Activated T-cell treated with anti-CD3 and anti-CD28 coated beads, Interleukin-2, amount 50 U/mL, for 4 hours (primary cell): ENCODE results near the gene SPATA2. TPM values are rescaled to one million over a fixed set of nuclear protein-coding genes. Genes with fewer than 3 reads are reported as not detected.
"Not testable (repeated sequence)": the region's sequence is repeated elsewhere in the genome, so short reads cannot be mapped to it uniquely, and the experiment has no call there.

Experiments
- ATAC-seq, 2 donors: fragments of 200-7000 bp; cut with Tn5 transposase; one replicate each; pipeline ENCODE4 v1.10.0; 2021
- DNase-seq: peaks from one replicate; pipeline ENCODE4 v3.0.0-alpha.2; 2020
- H3K27me3 Mint-ChIP-seq: one replicate; pipeline ENCODE4 v1.8.0; 2021; ENCODE audit warnings: low read depth, mixed read lengths
- H3K36me3 Mint-ChIP-seq: one replicate; pipeline ENCODE4 v1.8.0; 2022; ENCODE audit warnings: mixed read lengths; ENCODE audit not compliant: insufficient read depth
- H3K4me1 Mint-ChIP-seq: one replicate; pipeline ENCODE4 v1.8.0; 2021; ENCODE audit warnings: low read depth, mixed read lengths
- H3K4me3 Mint-ChIP-seq: one replicate; pipeline ENCODE4 v1.8.0; 2021; ENCODE audit warnings: mild to moderate bottlenecking, moderate library complexity, mixed read lengths
- H3K9me3 Mint-ChIP-seq: one replicate; pipeline ENCODE4 v1.8.0; 2021; ENCODE audit warnings: mixed read lengths
- total RNA-seq, 3 donors: library from RNA; stranded (reverse); gene quantifications; one replicate each; pipeline ENCODE4 v1.2.1, GENCODE V29; 2021

Gene SPATA2
- total RNA-seq, 3 donors from 2014 or later, result 13.3 to 15.0 (median 13.3) TPM

GRCh38 chr20:49871391-49871948, 43.9 kb downstream of the SPATA2 start:
- Mint-ChIP-seq H3K4me1 (peaks cover 2% of the 10 kb centered on the region), H3K9me3 (no peaks in the 10 kb centered on the region), H3K36me3 (peaks cover 23% of the 10 kb centered on the region), H3K4me3 (no peak overlapping the region), H3K27me3 (no peaks in the 10 kb centered on the region)
- ATAC-seq (no peak), DNase-seq (no peak)

DNA sequence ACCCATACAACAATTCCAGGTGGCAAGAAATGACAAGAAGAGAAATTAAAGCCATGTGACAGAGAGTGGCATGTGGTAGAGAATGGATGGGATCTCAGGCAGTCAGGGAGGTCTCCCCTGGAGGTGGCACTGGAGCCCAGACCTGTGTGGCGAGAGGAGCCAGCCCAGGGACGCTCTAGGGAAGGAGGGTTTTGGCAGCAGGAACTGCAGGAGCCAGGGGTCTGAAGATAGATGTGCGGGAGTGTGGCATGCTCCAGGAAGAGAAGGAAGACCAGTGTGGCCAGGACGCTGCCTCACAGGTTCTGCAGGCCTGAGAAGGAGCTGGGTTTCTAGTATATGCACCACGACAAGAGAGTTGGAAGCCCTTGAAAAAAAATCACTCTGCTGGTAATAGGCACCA, 45.1 kb downstream of the SPATA2 start:
- DNase-seq (no peak), ATAC-seq (no peak)
- H3K36me3 Mint-ChIP-seq, result peaks cover 25% of the 10 kb centered on the region
- H3K27me3 Mint-ChIP-seq, result no peaks in the 10 kb centered on the region
- no peak overlapping the region for H3K4me3 Mint-ChIP-seq
- H3K9me3 Mint-ChIP-seq, result no peaks in the 10 kb centered on the region
- peaks cover 3% of the 10 kb centered on the region for H3K4me1 Mint-ChIP-seq

GRCh38 chr20:49868964-49869363, 46.4 kb downstream of the SPATA2 start:
- Mint-ChIP-seq H3K36me3 (peaks cover 31% of the 10 kb centered on the region), H3K4me3 (no peak overlapping the region), H3K9me3 (no peaks in the 10 kb centered on the region), H3K4me1 (peaks cover 3% of the 10 kb centered on the region), H3K27me3 (no peaks in the 10 kb centered on the region)
- DNase-seq (no peak), ATAC-seq (peak in 1 of 2 donors; percentile 52)

DNA sequence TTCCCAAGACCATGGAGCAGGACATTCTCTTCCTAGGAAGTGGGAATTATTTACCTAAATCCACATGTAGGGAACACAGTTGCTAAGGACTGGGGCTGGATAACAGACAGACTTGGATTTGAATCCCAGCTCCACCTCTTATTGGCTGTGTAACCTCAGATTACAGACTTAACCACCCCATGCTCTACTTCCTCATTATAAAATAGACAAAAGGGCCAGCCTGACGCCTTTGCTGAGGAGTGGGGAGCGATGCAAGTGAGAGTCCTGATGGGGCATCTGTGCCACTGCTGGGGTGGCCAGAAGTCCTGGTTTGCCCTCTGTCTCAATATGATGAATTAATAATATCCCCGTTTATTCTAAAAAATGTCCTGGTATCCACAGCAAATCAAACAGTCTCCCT, 46.8 kb downstream of the SPATA2 start:
- no peak for DNase-seq
- Mint-ChIP-seq H3K36me3 (peaks cover 31% of the 10 kb centered on the region), H3K27me3 (no peaks in the 10 kb centered on the region), H3K4me1 (peaks cover 3% of the 10 kb centered on the region), H3K4me3 (no peak overlapping the region), H3K9me3 (no peaks in the 10 kb centered on the region)
- no peak for ATAC-seq

DNA sequence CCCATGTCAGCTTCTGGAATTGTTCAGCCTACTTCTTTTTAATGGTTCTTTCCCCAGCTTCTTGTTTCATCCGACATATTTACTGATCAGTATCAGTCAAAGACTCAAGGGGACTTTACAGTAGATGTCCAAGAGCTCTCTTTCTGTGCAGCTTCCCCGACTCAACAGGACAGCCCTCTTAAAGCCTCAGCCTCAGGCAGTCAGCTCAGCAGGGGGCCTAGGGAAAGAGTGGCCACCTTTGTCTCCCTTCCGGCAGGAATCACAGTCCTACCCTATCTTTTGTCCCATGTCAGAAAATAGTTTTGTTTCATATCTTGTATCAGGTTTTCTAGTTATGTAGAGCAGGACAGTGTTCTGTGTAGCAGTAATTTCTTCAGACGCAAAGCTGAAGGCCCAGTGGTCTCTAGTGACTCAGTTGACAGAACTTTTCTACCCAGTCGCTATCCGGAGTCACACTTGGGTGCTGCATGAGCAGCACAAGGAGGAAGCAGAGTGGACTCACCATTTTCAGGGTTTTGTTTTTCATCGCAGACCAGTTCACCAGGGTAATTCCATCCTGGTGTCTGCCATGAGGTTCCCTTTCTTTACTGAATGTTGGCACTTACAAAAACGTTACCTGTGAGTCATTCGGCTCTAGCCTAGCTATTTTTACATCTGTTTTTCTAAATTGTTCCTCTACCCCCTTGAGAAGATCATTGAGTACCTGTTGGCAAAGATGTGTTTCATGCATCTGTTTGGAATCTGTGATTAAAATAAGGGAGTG, 47.7 kb downstream of the SPATA2 start:
- ATAC-seq (no peak), DNase-seq (no peak)
- Mint-ChIP-seq H3K9me3 (no peaks in the 10 kb centered on the region), H3K36me3 (peaks cover 31% of the 10 kb centered on the region), H3K4me1 (peaks cover 3% of the 10 kb centered on the region), H3K4me3 (no peak overlapping the region), H3K27me3 (no peaks in the 10 kb centered on the region)

- peak in 1 of 2 donors; percentile 25 for ATAC-seq
- peaks cover 34% of the 10 kb centered on the region for H3K36me3 Mint-ChIP-seq
- no peaks in the 10 kb centered on the region for H3K27me3 Mint-ChIP-seq
- peaks cover 3% of the 10 kb centered on the region for H3K4me1 Mint-ChIP-seq
- no peak overlapping the region for H3K4me3 Mint-ChIP-seq
- no peak for DNase-seq
- H3K9me3 Mint-ChIP-seq, result no peaks in the 10 kb centered on the region
Observed at GRCh38 chr20:49866051-49866450, 49.3 kb downstream of the SPATA2 start.

GRCh38 chr20:49865559-49865958, 49.8 kb downstream of the SPATA2 start:
- Mint-ChIP-seq H3K36me3 (peaks cover 39% of the 10 kb centered on the region), H3K9me3 (no peaks in the 10 kb centered on the region), H3K4me1 (peaks cover 3% of the 10 kb centered on the region), H3K4me3 (no peak overlapping the region), H3K27me3 (no peaks in the 10 kb centered on the region)
- ATAC-seq, result no peak
- DNase-seq, result no peak

- Mint-ChIP-seq H3K9me3 (no peaks in the 10 kb centered on the region), H3K36me3 (peaks cover 38% of the 10 kb centered on the region), H3K27me3 (no peaks in the 10 kb centered on the region)
Observed at GRCh38 chr20:49863666-49864065, 51.7 kb downstream of the SPATA2 start.

DNA sequence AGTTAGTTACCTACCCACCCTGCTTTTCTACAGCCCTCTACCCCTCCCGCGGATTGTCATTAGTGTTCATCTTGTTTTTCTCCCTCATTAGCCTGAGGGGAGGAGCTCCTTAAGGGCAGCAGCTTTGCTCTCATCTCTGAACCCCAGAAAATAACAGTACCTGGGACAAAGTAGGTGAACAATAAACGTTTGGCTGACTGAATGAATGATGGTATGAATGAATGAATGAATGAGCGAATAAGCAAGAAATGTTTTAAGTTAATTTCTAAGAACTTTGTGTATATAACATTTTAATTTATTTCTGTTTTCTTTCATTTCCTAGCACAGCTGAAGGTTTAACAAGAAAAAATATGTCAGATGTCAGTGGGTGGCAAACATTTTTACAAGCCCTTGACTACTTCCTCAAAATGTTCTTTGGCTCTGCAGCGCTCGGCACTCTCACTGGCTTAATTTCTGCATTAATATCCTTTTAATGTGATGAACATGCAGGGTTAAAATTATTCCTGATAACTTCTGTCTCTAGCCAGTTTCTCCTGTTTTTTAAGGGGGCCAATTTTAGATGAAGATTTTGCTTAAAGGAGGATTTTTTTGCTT, 52.6 kb downstream of the SPATA2 start:
- Mint-ChIP-seq H3K9me3 (no peaks in the 10 kb centered on the region), H3K4me3 (no peak overlapping the region), H3K36me3 (peaks cover 37% of the 10 kb centered on the region), H3K4me1 (peaks cover 3% of the 10 kb centered on the region), H3K27me3 (no peaks in the 10 kb centered on the region)
- DNase-seq (no peak), ATAC-seq (no peak)

More at GRCh38 chr20:49863666-49864065, 51.7 kb downstream of the SPATA2 start:
- DNase-seq (no peak), ATAC-seq (no peak)
- H3K4me1 Mint-ChIP-seq, result peaks cover 3% of the 10 kb centered on the region
- H3K4me3 Mint-ChIP-seq, result no peak overlapping the region

GRCh38 chr20:49861232-49861631, 54.1 kb downstream of the SPATA2 start:
- H3K36me3 Mint-ChIP-seq, result peaks cover 36% of the 10 kb centered on the region
- H3K4me3 Mint-ChIP-seq, DNase-seq, H3K4me1 Mint-ChIP-seq, ATAC-seq, H3K9me3 Mint-ChIP-seq, H3K27me3 Mint-ChIP-seq: not testable (repeated sequence)

- Mint-ChIP-seq H3K27me3 (no peaks in the 10 kb centered on the region), H3K4me3 (no peak overlapping the region), H3K36me3 (peaks cover 34% of the 10 kb centered on the region), H3K4me1 (no peaks in the 10 kb centered on the region), H3K9me3 (no peaks in the 10 kb centered on the region)
- DNase-seq (no peak), ATAC-seq (no peak)
Observed at GRCh38 chr20:49859807-49860206, 55.5 kb downstream of the SPATA2 start.

DNA sequence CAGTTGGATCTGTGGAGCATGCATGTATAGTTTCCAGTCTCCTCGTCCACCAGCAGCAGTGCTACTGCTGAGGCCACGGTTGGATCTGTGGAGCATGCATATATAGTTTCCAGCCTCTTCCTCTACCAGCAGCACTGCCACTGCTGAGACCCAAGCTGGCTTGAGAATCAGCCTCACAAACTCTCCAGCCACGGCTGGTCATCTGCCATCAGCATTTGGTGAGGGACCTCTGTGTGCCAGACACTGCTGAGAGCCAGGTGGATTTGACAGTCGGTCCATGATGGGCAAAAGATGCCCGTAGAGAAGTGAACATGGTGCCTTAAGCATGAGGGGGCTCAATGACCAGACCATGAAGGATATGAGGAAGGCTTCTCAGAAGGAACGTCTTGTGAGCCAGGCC, 56.3 kb downstream of the SPATA2 start:
- H3K36me3 Mint-ChIP-seq, result peaks cover 31% of the 10 kb centered on the region

DNA sequence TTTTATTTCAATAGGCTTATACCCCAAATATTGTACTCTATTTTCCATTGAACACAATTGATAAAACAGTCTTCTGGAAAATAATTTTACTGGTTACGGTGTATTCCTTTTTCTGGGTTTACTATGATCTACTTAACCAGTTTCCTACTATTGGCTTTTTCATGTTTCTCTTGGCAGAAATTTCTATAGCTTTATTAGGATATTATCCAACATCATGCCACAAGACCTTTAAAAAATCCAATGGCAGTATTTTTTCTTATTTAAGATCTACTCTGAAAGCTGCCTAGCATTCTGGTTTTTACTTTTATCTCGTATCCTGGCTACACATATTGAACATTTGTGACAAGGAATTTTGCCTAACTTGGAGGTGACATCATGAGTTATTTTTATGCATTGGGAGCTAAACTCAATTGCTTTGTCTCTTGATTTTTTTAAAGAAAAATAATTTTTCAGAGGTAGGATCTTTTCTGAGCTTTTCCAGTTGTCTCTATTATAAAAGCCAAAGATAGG, 57.2 kb downstream of the SPATA2 start:
- H3K9me3 Mint-ChIP-seq, result no peaks in the 10 kb centered on the region
- no peaks in the 10 kb centered on the region for H3K4me1 Mint-ChIP-seq
- H3K4me3 Mint-ChIP-seq, result no peak overlapping the region
- H3K27me3 Mint-ChIP-seq, result no peaks in the 10 kb centered on the region
- ATAC-seq (no peak), DNase-seq (no peak)
- peaks cover 31% of the 10 kb centered on the region for H3K36me3 Mint-ChIP-seq

More for the DNA sequence above, 56.3 kb downstream of the SPATA2 start:
- DNase-seq (no peak), ATAC-seq (no peak)
- H3K4me1 Mint-ChIP-seq, result no peaks in the 10 kb centered on the region
- no peaks in the 10 kb centered on the region for H3K27me3 Mint-ChIP-seq
- no peak overlapping the region for H3K4me3 Mint-ChIP-seq
- H3K9me3 Mint-ChIP-seq, result no peaks in the 10 kb centered on the region

GRCh38 chr20:49856904-49857303, 58.4 kb downstream of the SPATA2 start:
- Mint-ChIP-seq H3K9me3 (no peaks in the 10 kb centered on the region), H3K36me3 (peaks cover 34% of the 10 kb centered on the region), H3K4me1 (no peaks in the 10 kb centered on the region), H3K4me3 (no peak overlapping the region), H3K27me3 (no peaks in the 10 kb centered on the region)
- DNase-seq (no peak), ATAC-seq (no peak)
